K562 (cell line): Measurements from ENCODE around the gene SUPT7L. TPM values are rescaled to one million over a fixed set of nuclear protein-coding genes. Genes with fewer than 3 reads are reported as not detected.
A peak's percentile ranks its signal among the peaks of the same experiment; 100 is the strongest.

Experiments
- ATAC-seq: fragments of 200-7000 bp; cut with Tn5 transposase; 3 replicates; pipeline ENCODE4 v1.9.1; 2020; ENCODE audit warnings: moderate library complexity
- BruUV-seq: library from RNA; stranded (reverse); fragments of 400-500 nt; replicated peaks from 2 replicates; lab custom pipeline; 2021; lab: Mats Ljungman, UMichigan
- CTCF ChIA-PET: fragments of 300-600 bp; formaldehyde crosslinking; extraction: SDS; loops from one replicate; lab custom pipeline; 2021; ENCODE audit warnings: low intra/inter-chr PET ratio; lab: Yijun Ruan, JAX
- POLR2A ChIA-PET: fragments of 300-600, 350-650 bp; sonication (Branson Sonifier 250); formaldehyde crosslinking; extraction: SDS; loops from one replicate; lab custom pipeline; 2021; ENCODE audit warnings: antibody characterized with exemption, inconsistent platforms; lab: Yijun Ruan, JAX
- DNase-seq, 4 experiments: peaks; one replicate each; pipeline versions ENCODE4 v3.0.0 to v3.0.0-alpha.2; 2011 to 2018; ENCODE audit warnings: low spot score in 3 of 4, mixed read lengths in 3 of 4; ENCODE audit errors: extremely low read depth in 1 of 4
- FAIRE-seq: peaks from 2 replicates; lab custom pipeline; 2011; peaks lifted over from hg19 to GRCh38; lab: Jason Lieb, UNC
- H2AFZ ChIP-seq: 2 replicates; pipeline ENCODE4 v1.6.0; 2011; ENCODE audit warnings: low read depth, low read length, control low read depth, inconsistent platforms
- H3K27ac ChIP-seq: fragments of 200-600 bp; 3 replicates; pipeline ENCODE4 v1.8.0; 2011; ENCODE audit warnings: low read depth, mild to moderate bottlenecking, control low read depth, inconsistent platforms, low read length, moderate library complexity, mixed read lengths; ENCODE audit errors: extremely low read depth
- H3K27me3 ChIP-seq, 2 experiments: fragments of 300-600 bp in 1 of 2; 2 replicates in 1 of 2; 3 replicates in 1 of 2; pipeline versions ENCODE4 v1.6.0 to v1.8.0; 2011; ENCODE audit warnings: inconsistent platforms in 2 of 2, low read length in 2 of 2, mild to moderate bottlenecking in 1 of 2, mixed read lengths in 1 of 2, moderate library complexity in 1 of 2; ENCODE audit not compliant: control insufficient read depth in 2 of 2, insufficient read depth in 2 of 2
- H3K36me3 ChIP-seq: fragments of 300-600 bp; 3 replicates; pipeline ENCODE4 v1.8.0; 2011; ENCODE audit warnings: mild to moderate bottlenecking, low read length, inconsistent platforms; ENCODE audit not compliant: control insufficient read depth, insufficient read depth
- H3K4me1 ChIP-seq, 2 experiments: fragments of 200-600 bp in 1 of 2; replicated peaks in 1 of 2; 2 replicates in 1 of 2; 3 replicates in 1 of 2; pipeline versions ENCODE4 v1.5.1 to v1.8.0; 2011; ENCODE audit warnings: inconsistent platforms in 2 of 2, low read length in 2 of 2, mild to moderate bottlenecking in 1 of 2, mixed read lengths in 1 of 2, moderate library complexity in 1 of 2; ENCODE audit not compliant: control insufficient read depth in 2 of 2, insufficient read depth in 2 of 2
- H3K4me2 ChIP-seq: 2 replicates; pipeline ENCODE4 v1.6.1; 2011; ENCODE audit warnings: low read length, control low read depth, inconsistent platforms, mixed read lengths; ENCODE audit not compliant: insufficient read depth
- H3K4me3 ChIP-seq: fragments of 200-600 bp; sonication (generic), shearing (Covaris generic); 2 replicates; pipeline ENCODE4 v1.5.1; 2016; ENCODE audit warnings: control low read depth, inconsistent platforms
- H3K79me2 ChIP-seq: fragments of 200-600 bp; 3 replicates; pipeline ENCODE4 v1.8.0; 2011; ENCODE audit warnings: low read length, inconsistent platforms; ENCODE audit not compliant: control insufficient read depth, insufficient read depth
- H3K9ac ChIP-seq, 2 experiments: 2 replicates each; pipeline versions ENCODE4 v1.6.0 to v1.6.1; 2011; ENCODE audit warnings: low read depth in 2 of 2, low read length in 2 of 2, control low read depth in 1 of 2, inconsistent platforms in 1 of 2, mild to moderate bottlenecking in 1 of 2, mixed read lengths in 1 of 2; ENCODE audit not compliant: insufficient read depth in 1 of 2
- H3K9me1 ChIP-seq: one replicate; pipeline ENCODE4 v1.6.0; 2011; ENCODE audit warnings: inconsistent platforms, mild to moderate bottlenecking, low read length, moderate library complexity; ENCODE audit not compliant: control insufficient read depth, insufficient read depth
- H3K9me3 ChIP-seq: replicated peaks from 2 replicates; pipeline ENCODE4 v1.5.1; 2011; ENCODE audit warnings: low read depth, low read length, inconsistent platforms; ENCODE audit not compliant: control insufficient read depth, insufficient read depth
- H4K20me1 ChIP-seq: replicated peaks from 2 replicates; pipeline ENCODE4 v1.6.1; 2011; ENCODE audit warnings: low read length, inconsistent platforms, mixed read lengths; ENCODE audit not compliant: control insufficient read depth, insufficient read depth
- ATF3 ChIP-seq, 2 experiments: fragments of 450-650 bp in 1 of 2; sonication (generic) in 1 of 2; formaldehyde crosslinking in 1 of 2; IDR thresholded peaks in 1 of 2; conservative IDR thresholded peaks in 1 of 2; 2 replicates each; pipeline versions ENCODE4 v1.6.1 to v1.8.1; 2016 to 2023; ENCODE audit warnings: mild to moderate bottlenecking in 2 of 2, moderate library complexity in 2 of 2, inconsistent platforms in 1 of 2, missing genetic modification reagents in 1 of 2
- CEBPG ChIP-seq, 3 experiments: fragments of 200-800 bp in 1 of 3; sonication (Bioruptor generic) in 1 of 3; sonication (generic) in 1 of 3; formaldehyde crosslinking in 1 of 3; IDR thresholded peaks in 2 of 3; conservative IDR thresholded peaks in 1 of 3; 2 replicates each; pipeline versions ENCODE4 v1.6.1 to v1.8.0; 2016 to 2022; ENCODE audit warnings: missing compliant biosample characterization in 2 of 3, missing genetic modification characterization in 2 of 3, mild to moderate bottlenecking in 1 of 3, missing genetic modification reagents in 1 of 3
- FOSL1 ChIP-seq: fragments of 200-800 bp; sonication (Bioruptor generic); conservative IDR thresholded peaks from 2 replicates; pipeline ENCODE4 v1.6.1; 2016; ENCODE audit warnings: missing genetic modification characterization, missing compliant biosample characterization
- MEF2D ChIP-seq: conservative IDR thresholded peaks from 2 replicates; pipeline ENCODE4 v1.6.1; 2016; ENCODE audit warnings: low read depth, missing genetic modification characterization, missing compliant biosample characterization
- MTA1 ChIP-seq: fragments of 450-650 bp; IDR thresholded peaks from 2 replicates; pipeline ENCODE4 v1.6.1; 2017; ENCODE audit warnings: borderline replicate concordance
- SAFB2 ChIP-seq: fragments of 200-400 bp; formaldehyde crosslinking; IDR thresholded peaks from 2 replicates; pipeline ENCODE4 v1.6.1; 2018; ENCODE audit warnings: borderline replicate concordance, low read length, low read depth, moderate library complexity; ENCODE audit not compliant: severe bottlenecking
- SNIP1 ChIP-seq: fragments of 450-650 bp; IDR thresholded peaks from 2 replicates; pipeline ENCODE4 v1.7.1; 2017; ENCODE audit warnings: low read depth, mild to moderate bottlenecking
- ZBTB9 ChIP-seq: fragments of 450-650 bp; formaldehyde crosslinking; IDR thresholded peaks from 2 replicates; pipeline ENCODE4 v1.4.0; 2020; ENCODE audit warnings: mild to moderate bottlenecking, moderate library complexity
- ZNF512 ChIP-seq: IDR thresholded peaks from 2 replicates; pipeline ENCODE4 v1.6.1; 2016; ENCODE audit warnings: missing genetic modification characterization, missing compliant biosample characterization
- WGBS: fragments of 100-300 bp; shearing (Covaris generic); methylation state at CpG from one replicate; pipeline ENCODE4 v1.1.6; 2016; ENCODE audit warnings: low coverage, mixed read lengths; ENCODE audit not compliant: insufficient coverage; ENCODE audit errors: missing lambda C conversion rate; 5-methylcytosine and 5-hydroxymethylcytosine counted together
- in situ Hi-C: fragments of 300-500 bp; cut with MboI; formaldehyde crosslinking; loops from 4 replicates; pipeline ENCODE4 v1.15.0; 2018; ENCODE audit warnings: inconsistent platforms, mixed read lengths
- intact Hi-C: fragments of 100-400 bp; cut with micrococcal nuclease; formaldehyde crosslinking; loops from 2 replicates; pipeline ENCODE4 v1.14.2; 2022
- polyA plus RNA-seq, 8 experiments: library from polyadenylated mRNA; depleted of rRNA in 4 of 8; stranded (reverse) in 5 of 8; unstranded in 3 of 8; fragments of >200 nt; fragmentation: Nextera tagmentation in 2 of 8; fragmentation: Illumina TruSeq in 1 of 8; extraction: Ambion mirVana in 2 of 8; extraction: Trizol in 1 of 8; gene quantifications; 2 replicates each; pipeline versions ENCODE4 v1.2.1 to v1.2.3, GENCODE V29; 2011 to 2014; ENCODE audit warnings: inconsistent platforms in 1 of 8, missing spikeins in 1 of 8
- total RNA-seq, 7 experiments: library from RNA; depleted of rRNA in 6 of 7; stranded (reverse); fragments of >200 nt in 6 of 7; fragmentation: Illumina TruSeq in 2 of 7; extraction: Trizol in 2 of 7; gene quantifications; 2 replicates each; pipeline versions ENCODE4 v1.2.1 to v1.2.3, GENCODE V29; 2011 to 2021; ENCODE audit warnings: low replicate concordance in 1 of 7

Gene SUPT7L
- total and polyA plus RNA-seq, 9 of the 15 experiments (the other 6 are each of a cell fraction or from before 2014, with no cell fraction given): 22.0 to 72.8 (median 40.2) TPM

- POLR2A ChIA-PET: interaction anchor here (1.1 kb wide), 1 partner anchor 9 kb away, joined by 3 read pairs; no protein-coding TSS in a partner anchor
- in situ Hi-C loops: no loop called here
- Histone ChIP-seq H3K4me3 (no peak overlapping the region), H3K4me2 (no peak overlapping the region), H3K9me3 (no peaks in the 10 kb centered on the region), H3K4me1 (peaks cover 0 to 13% of the 10 kb centered on the region in 2 experiments; a peak in 4 of 5 replicates), H2AFZ (no peak overlapping the region), H3K36me3 (no peaks in the 10 kb centered on the region), H3K9me1 (no peaks in the 10 kb centered on the region), H3K9ac (no peak overlapping the region), H3K27ac (no peak overlapping the region), H4K20me1 (no peaks in the 10 kb centered on the region), H3K79me2 (no peaks in the 10 kb centered on the region), H3K27me3 (no peaks in the 10 kb centered on the region)
- WGBS: 29% methylated on average over 5 of the region's 5 CpGs
- no peak for ATAC-seq
- DNase-seq: no peak
- CTCF ChIA-PET: interaction anchor here (0.6 to 1.8 kb wide), 8 partner anchors 14 to 748 kb away, joined by 3 to 17 read pairs (median 4); no protein-coding TSS in a partner anchor
- FAIRE-seq: no peak
- TF ChIP-seq FOSL1 (tag): no peak
- TF ChIP-seq CEBPG (CRISPR knock-in tag; IDR thresholded peaks at IDR 0.05): 0 out of 2 replicates have a peak, but pooled peaks have one; percentile 42
- peak; percentile 30 to 72; a peak in 3 of 4 replicates for TF ChIP-seq CEBPG (tag; conservative IDR thresholded peaks at IDR 0.05 in 1 of 2, IDR thresholded peaks at IDR 0.05 in 1 of 2)
- no peak for TF ChIP-seq MEF2D (tag)
- peak; percentile 56 for TF ChIP-seq ZNF512 (tag)
- no peak for TF ChIP-seq ZBTB9
- peak; percentile 61 for TF ChIP-seq ATF3 (IDR thresholded peaks at IDR 0.05)
- no peak for TF ChIP-seq ATF3 (CRISPR knock-in tag; conservative IDR thresholded peaks at IDR 0.05)
- no peak for TF ChIP-seq MTA1
- no peak for TF ChIP-seq SAFB2
- no peak for TF ChIP-seq SNIP1
- no TSS peak for BruUV-seq
- intact Hi-C loops: loop anchor here (5.0 kb wide), 1 partner anchor 748 kb away; no protein-coding TSS in a partner anchor
Measured at GRCh38 chr2:27704342-27704876, 41.0 kb upstream of the SUPT7L start.
